ENCODE results near the gene NFE2L1. TPM values are rescaled to one million over a fixed set of nuclear protein-coding genes. Genes with fewer than 3 reads are reported as not detected.
"Not testable (repeated sequence)": the region's sequence is repeated elsewhere in the genome, so short reads cannot be mapped to it uniquely, and the experiment has no call there.

The NFE2L1 gene
- total RNA-seq, 4 donors from 2014 or later, result 622 to 1,180 (median 1,000) TPM

GRCh38 chr17:48070195-48070594 lies 22.0 kb downstream of the NFE2L1 start:
- in situ Hi-C loops (cut with MboI; ENCODE audit: low sequenced_read_pairs in 4 of 4), result loop anchor here (5.0 kb wide), 2 partner anchors 38 to 43 kb away; no protein-coding TSS in a partner anchor
- TF ChIP-seq, protein P1, sequence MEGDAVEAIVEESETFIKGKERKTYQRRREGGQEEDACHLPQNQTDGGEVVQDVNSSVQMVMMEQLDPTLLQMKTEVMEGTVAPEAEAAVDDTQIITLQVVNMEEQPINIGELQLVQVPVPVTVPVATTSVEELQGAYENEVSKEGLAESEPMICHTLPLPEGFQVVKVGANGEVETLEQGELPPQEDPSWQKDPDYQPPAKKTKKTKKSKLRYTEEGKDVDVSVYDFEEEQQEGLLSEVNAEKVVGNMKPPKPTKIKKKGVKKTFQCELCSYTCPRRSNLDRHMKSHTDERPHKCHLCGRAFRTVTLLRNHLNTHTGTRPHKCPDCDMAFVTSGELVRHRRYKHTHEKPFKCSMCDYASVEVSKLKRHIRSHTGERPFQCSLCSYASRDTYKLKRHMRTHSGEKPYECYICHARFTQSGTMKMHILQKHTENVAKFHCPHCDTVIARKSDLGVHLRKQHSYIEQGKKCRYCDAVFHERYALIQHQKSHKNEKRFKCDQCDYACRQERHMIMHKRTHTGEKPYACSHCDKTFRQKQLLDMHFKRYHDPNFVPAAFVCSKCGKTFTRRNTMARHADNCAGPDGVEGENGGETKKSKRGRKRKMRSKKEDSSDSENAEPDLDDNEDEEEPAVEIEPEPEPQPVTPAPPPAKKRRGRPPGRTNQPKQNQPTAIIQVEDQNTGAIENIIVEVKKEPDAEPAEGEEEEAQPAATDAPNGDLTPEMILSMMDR (IDR thresholded peaks at IDR 0.05 in 4 of 5, conservative IDR thresholded peaks at IDR 0.05 in 1 of 5), result no peak
- TF ChIP-seq POLR2A (IDR thresholded peaks at IDR 0.05), result no peak
- no peak for ATAC-seq
- Histone ChIP-seq H3K4me1 (peaks cover 33 to 39% of the 10 kb centered on the region in 2 donors), H3K36me3 (peaks cover 0 to 25% of the 10 kb centered on the region in 2 donors), H3K9me3 (no peaks in the 10 kb centered on the region), H3K27me3 (no peaks in the 10 kb centered on the region), H3K27ac (peak overlapping the region; percentile 32 to 99 (median 96)), H3K4me3 (no peak overlapping the region)
- intact Hi-C loops (cut with DNase I; ENCODE audit: low total_unique reads), result no loop called here
- no peak for DNase-seq

DNA sequence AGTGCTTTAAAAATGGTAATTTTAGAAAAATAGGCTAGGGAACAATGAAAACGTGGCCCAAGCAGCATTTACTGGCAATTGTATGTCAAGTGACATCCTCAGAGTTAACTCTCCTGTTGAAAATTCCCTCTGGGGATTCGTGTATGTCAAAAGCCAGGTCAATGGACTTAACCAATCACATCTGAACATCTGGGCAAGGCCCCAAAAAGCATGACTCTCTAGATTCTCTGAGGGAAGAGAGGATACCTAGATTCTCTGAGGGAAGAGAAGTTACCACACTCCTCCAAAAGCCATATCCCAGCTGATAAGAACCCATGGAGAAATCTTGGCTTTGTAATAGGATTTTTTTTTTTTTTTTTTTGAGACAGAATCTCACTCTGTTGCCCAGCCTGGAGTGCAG lies 23.5 kb downstream of the NFE2L1 start:
- TF ChIP-seq POLR2A (IDR thresholded peaks at IDR 0.05), result no peak
- TF ChIP-seq, protein P1 (IDR thresholded peaks at IDR 0.05 in 4 of 5, conservative IDR thresholded peaks at IDR 0.05 in 1 of 5), result no peak
- Histone ChIP-seq H3K27ac (peak overlapping the region; percentile 3 to 97 (median 22)), H3K4me3 (no peak overlapping the region), H3K27me3 (no peaks in the 10 kb centered on the region), H3K36me3 (peaks cover 0 to 38% of the 10 kb centered on the region in 2 donors), H3K4me1 (peaks cover 20 to 28% of the 10 kb centered on the region in 2 donors), H3K9me3 (no peaks in the 10 kb centered on the region)
- no peak for ATAC-seq
- in situ Hi-C loops (cut with MboI; ENCODE audit: low sequenced_read_pairs in 4 of 4) (loop anchor here (5.0 kb wide), 2 partner anchors 39 to 44 kb away; no protein-coding TSS in a partner anchor), intact Hi-C loops (cut with DNase I; ENCODE audit: low total_unique reads) (no loop called here)
- no peak for DNase-seq

DNA sequence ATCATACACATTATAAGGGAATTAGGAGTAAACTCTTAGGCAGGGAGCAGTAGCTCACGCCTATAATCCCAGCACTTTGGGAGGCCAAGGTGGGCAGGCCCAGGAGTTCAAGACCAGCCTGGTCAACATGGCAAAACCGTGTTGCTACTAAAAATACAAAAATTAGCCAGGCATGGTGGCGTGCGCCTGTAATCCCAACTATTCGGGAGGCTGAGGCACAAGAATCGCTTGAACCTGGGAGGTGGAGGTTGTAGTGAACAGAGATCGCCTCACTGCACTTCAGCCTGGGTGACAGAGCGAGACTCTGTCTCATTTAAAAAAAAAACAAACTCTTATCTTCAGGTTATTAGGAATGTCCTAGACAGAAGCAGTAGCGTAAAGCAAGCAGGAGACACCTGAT lies 24.7 kb downstream of the NFE2L1 start:
- H3K36me3 ChIP-seq, result peaks cover 0 to 39% of the 10 kb centered on the region in 2 donors
- intact Hi-C loops (cut with DNase I; ENCODE audit: low total_unique reads); H3K9me3 ChIP-seq; H3K4me3 ChIP-seq; ATAC-seq; DNase-seq; H3K27me3 ChIP-seq: not testable (repeated sequence)
- peaks cover 11 to 18% of the 10 kb centered on the region in 2 donors for H3K4me1 ChIP-seq
- peak overlapping the region; percentile 68 to 97 (median 82) for H3K27ac ChIP-seq
- in situ Hi-C loops (cut with MboI; ENCODE audit: low sequenced_read_pairs in 4 of 4), result loop anchor here (5.0 kb wide), 2 partner anchors 41 to 46 kb away; no protein-coding TSS in a partner anchor

DNA sequence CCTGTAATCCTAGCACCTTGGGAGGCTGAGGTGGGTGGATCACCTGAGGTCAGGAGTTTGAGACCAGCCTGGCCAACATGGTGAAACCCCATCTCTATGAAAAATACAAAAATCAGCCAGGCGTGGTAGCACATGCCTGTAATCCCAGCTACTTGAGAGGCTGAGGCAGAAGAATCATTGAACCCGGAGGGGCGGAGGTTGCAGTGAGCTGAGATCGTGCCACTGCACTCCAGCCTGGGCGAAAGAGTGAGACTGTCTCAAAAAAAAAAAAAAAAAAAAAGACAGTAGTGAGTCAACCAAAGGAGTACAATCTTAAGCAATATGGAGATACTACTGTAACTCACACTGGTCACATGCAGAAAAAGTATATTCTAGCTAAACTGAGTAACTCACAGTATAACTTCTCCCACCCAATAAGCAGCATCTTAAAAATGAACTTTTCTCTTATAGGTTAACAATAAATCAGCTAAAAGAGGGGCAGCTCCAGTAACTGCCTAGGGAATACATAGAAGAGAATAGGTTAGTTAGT lies 25.5 kb downstream of the NFE2L1 start:
- peak; percentile 65 to 71 for ATAC-seq
- peaks cover 6 to 14% of the 10 kb centered on the region in 2 donors for H3K4me1 ChIP-seq
- not testable (repeated sequence) for H3K9me3 ChIP-seq, H3K27me3 ChIP-seq, DNase-seq, H3K4me3 ChIP-seq
- peak overlapping the region; percentile 68 to 97 (median 82) for H3K27ac ChIP-seq
- in situ Hi-C loops (cut with MboI; ENCODE audit: low sequenced_read_pairs in 4 of 4), result loop anchor here (5.0 kb wide), 2 partner anchors 41 to 46 kb away; no protein-coding TSS in a partner anchor
- intact Hi-C loops (cut with DNase I; ENCODE audit: low total_unique reads), result loop anchor here (1.0 to 2.0 kb wide), 2 partner anchors 48 to 57 kb away; no protein-coding TSS in a partner anchor
- peaks cover 0 to 32% of the 10 kb centered on the region in 2 donors for H3K36me3 ChIP-seq

GRCh38 chr17:48074322-48075081 lies 26.3 kb downstream of the NFE2L1 start:
- peak; percentile 56 to 79 for DNase-seq
- no peaks in the 10 kb centered on the region for H3K27me3 ChIP-seq
- ATAC-seq, result peak; percentile 68 to 80
- intact Hi-C loops (cut with DNase I; ENCODE audit: low total_unique reads), result loop anchor here (1.0 to 2.0 kb wide), 2 partner anchors 49 to 56 kb away; no protein-coding TSS in a partner anchor
- peaks cover 6 to 14% of the 10 kb centered on the region in 2 donors for H3K4me1 ChIP-seq
- no peaks in the 10 kb centered on the region for H3K9me3 ChIP-seq
- no peak overlapping the region for H3K4me3 ChIP-seq
- TF ChIP-seq, protein P1 (IDR thresholded peaks at IDR 0.05 in 4 of 5, conservative IDR thresholded peaks at IDR 0.05 in 1 of 5), result peak; percentile 83 to 97 (median 86)
- TF ChIP-seq POLR2A (IDR thresholded peaks at IDR 0.05), result no peak
- H3K36me3 ChIP-seq, result peaks cover 0 to 23% of the 10 kb centered on the region in 2 donors
- H3K27ac ChIP-seq, result peak overlapping the region; percentile 68 to 97 (median 82)
- in situ Hi-C loops (cut with MboI; ENCODE audit: low sequenced_read_pairs in 4 of 4), result loop anchor here (5.0 kb wide), 2 partner anchors 42 to 47 kb away; no protein-coding TSS in a partner anchor

GRCh38 chr17:48077152-48077551 lies 29.0 kb downstream of the NFE2L1 start:
- intact Hi-C loops (cut with DNase I; ENCODE audit: low total_unique reads); H3K27ac ChIP-seq; H3K27me3 ChIP-seq; H3K4me3 ChIP-seq; in situ Hi-C loops (cut with MboI; ENCODE audit: low sequenced_read_pairs in 4 of 4); DNase-seq; ATAC-seq; H3K9me3 ChIP-seq: not testable (repeated sequence)
- H3K36me3 ChIP-seq, result peaks cover 0 to 21% of the 10 kb centered on the region in 2 donors
- peaks cover 6 to 14% of the 10 kb centered on the region in 2 donors for H3K4me1 ChIP-seq
